Activated CD4-positive, alpha-beta memory T cell treated with anti-CD3 and anti-CD28 coated beads for 36 hours (primary cell): ENCODE data around the gene NELL1. TPM values are rescaled to one million over a fixed set of nuclear protein-coding genes. Genes with fewer than 3 reads are reported as not detected.

Source experiments
- CTCF ChIA-PET: fragments of 350-600 bp; sonication (Branson Sonifier 250); formaldehyde crosslinking; loops from one replicate; lab custom pipeline; 2021; ENCODE audit warnings: antibody characterized with exemption, inconsistent platforms; lab: Charles Lee
- POLR2A ChIA-PET: fragments of 350-600 bp; sonication (Branson Sonifier 250); formaldehyde crosslinking; loops from one replicate; lab custom pipeline; 2021; ENCODE audit warnings: antibody characterized with exemption; lab: Charles Lee
- DNase-seq: peaks from one replicate; pipeline ENCODE4 v3.0.0-alpha.2; 2020
- H3K27ac Mint-ChIP-seq: one replicate; pipeline ENCODE4 v1.8.0; 2021; ENCODE audit warnings: mixed read lengths
- H3K27me3 Mint-ChIP-seq: one replicate; pipeline ENCODE4 v1.8.0; 2021; ENCODE audit warnings: mixed read lengths
- H3K36me3 Mint-ChIP-seq: one replicate; pipeline ENCODE4 v1.8.0; 2021; ENCODE audit warnings: mixed read lengths
- H3K4me1 Mint-ChIP-seq: one replicate; pipeline ENCODE4 v1.8.0; 2021; ENCODE audit warnings: low read depth, mixed read lengths
- H3K4me3 Mint-ChIP-seq: one replicate; pipeline ENCODE4 v1.8.0; 2021; ENCODE audit warnings: mild to moderate bottlenecking, mixed read lengths
- H3K9me3 Mint-ChIP-seq: one replicate; pipeline ENCODE4 v1.8.0; 2021; ENCODE audit warnings: mixed read lengths
- intact Hi-C: fragments of 100-400 bp; cut with micrococcal nuclease; formaldehyde crosslinking; loops from one replicate; pipeline ENCODE4 v1.15.1; 2023
- total RNA-seq, 2 experiments: library from RNA; stranded (reverse); gene quantifications; one replicate each; pipeline ENCODE4 v1.2.3, GENCODE V29; 2021

Gene NELL1
- total RNA-seq, 2 experiments from 2014 or later: not detected

- ChIA-PET POLR2A (no interaction called here), CTCF (no interaction called here)
- intact Hi-C loops: no loop called here
- no peak overlapping the region for H3K27ac Mint-ChIP-seq
- H3K27me3 Mint-ChIP-seq: no peaks in the 10 kb centered on the region
- H3K4me1 Mint-ChIP-seq: no peaks in the 10 kb centered on the region
- peaks cover 21% of the 10 kb centered on the region for H3K9me3 Mint-ChIP-seq
- H3K36me3 Mint-ChIP-seq: no peaks in the 10 kb centered on the region
- H3K4me3 Mint-ChIP-seq: no peak overlapping the region
- no peak for DNase-seq
These were observed 684.0 kb downstream of the NELL1 start for GRCh38 chr11:21353425-21353824.

- ChIA-PET POLR2A (no interaction called here), CTCF (no interaction called here)
- intact Hi-C loops: no loop called here
- H3K4me1 Mint-ChIP-seq: no peaks in the 10 kb centered on the region
- no peaks in the 10 kb centered on the region for H3K27me3 Mint-ChIP-seq
- no peak for DNase-seq
- no peak overlapping the region for H3K4me3 Mint-ChIP-seq
- no peak overlapping the region for H3K27ac Mint-ChIP-seq
- peaks cover 17% of the 10 kb centered on the region for H3K9me3 Mint-ChIP-seq
- H3K36me3 Mint-ChIP-seq: no peaks in the 10 kb centered on the region
These were observed 695.7 kb downstream of the NELL1 start for GRCh38 chr11:21364866-21365624.

- Mint-ChIP-seq H3K27ac (no peak overlapping the region), H3K27me3 (no peaks in the 10 kb centered on the region), H3K4me3 (no peak overlapping the region), H3K9me3 (peaks cover 8% of the 10 kb centered on the region), H3K4me1 (no peaks in the 10 kb centered on the region), H3K36me3 (no peaks in the 10 kb centered on the region)
- DNase-seq: no peak
- intact Hi-C loops: no loop called here
- CTCF ChIA-PET: no interaction called here
- POLR2A ChIA-PET: no interaction called here
These were observed 700.6 kb downstream of the NELL1 start for GRCh38 chr11:21369947-21370346.

- Mint-ChIP-seq H3K27me3 (no peaks in the 10 kb centered on the region), H3K9me3 (peaks cover 8% of the 10 kb centered on the region), H3K4me3 (no peak overlapping the region), H3K27ac (no peak overlapping the region), H3K36me3 (no peaks in the 10 kb centered on the region), H3K4me1 (no peaks in the 10 kb centered on the region)
- intact Hi-C loops: no loop called here
- no peak for DNase-seq
- ChIA-PET POLR2A (no interaction called here), CTCF (no interaction called here)
These were observed 701.7 kb downstream of the NELL1 start for GRCh38 chr11:21371044-21371443.

- POLR2A ChIA-PET: no interaction called here
- Mint-ChIP-seq H3K36me3 (no peaks in the 10 kb centered on the region), H3K27ac (no peak overlapping the region), H3K4me1 (no peaks in the 10 kb centered on the region), H3K27me3 (no peaks in the 10 kb centered on the region), H3K4me3 (no peak overlapping the region), H3K9me3 (peaks cover 8% of the 10 kb centered on the region)
- DNase-seq: no peak
- intact Hi-C loops: no loop called here
- CTCF ChIA-PET: no interaction called here
These were observed 703.3 kb downstream of the NELL1 start for GRCh38 chr11:21372672-21373071.

DNA sequence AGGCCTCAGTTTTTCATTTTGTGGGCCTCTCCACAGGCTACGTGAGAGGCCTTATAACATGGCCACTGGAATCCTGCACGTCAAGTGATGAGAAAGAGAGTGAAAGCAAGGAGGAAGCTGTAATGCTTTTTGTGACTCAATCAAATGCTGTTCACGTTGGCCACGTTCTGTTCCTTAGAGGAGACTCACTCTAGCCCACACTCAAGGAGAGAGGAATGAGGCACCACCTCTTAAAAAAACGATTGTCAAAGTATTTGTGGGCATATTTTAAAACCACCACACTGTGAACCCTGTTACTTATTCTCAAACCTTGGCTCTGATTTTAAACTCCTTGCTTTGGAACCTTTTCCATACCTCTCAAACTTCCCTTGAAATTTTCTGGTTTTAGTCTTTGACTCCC is 705.0 kb downstream of the NELL1 start:
- H3K9me3 Mint-ChIP-seq: peaks cover 8% of the 10 kb centered on the region
- ChIA-PET CTCF (no interaction called here), POLR2A (no interaction called here)
- intact Hi-C loops: no loop called here
- H3K4me3 Mint-ChIP-seq: no peak overlapping the region
- H3K4me1 Mint-ChIP-seq: no peaks in the 10 kb centered on the region
- H3K36me3 Mint-ChIP-seq: no peaks in the 10 kb centered on the region
- no peak for DNase-seq
- H3K27me3 Mint-ChIP-seq: no peaks in the 10 kb centered on the region
- no peak overlapping the region for H3K27ac Mint-ChIP-seq

- H3K27ac Mint-ChIP-seq: no peak overlapping the region
- intact Hi-C loops: no loop called here
- H3K36me3 Mint-ChIP-seq: no peaks in the 10 kb centered on the region
- H3K4me3 Mint-ChIP-seq: no peak overlapping the region
- H3K27me3 Mint-ChIP-seq: no peaks in the 10 kb centered on the region
- DNase-seq: no peak
- CTCF ChIA-PET: no interaction called here
- H3K4me1 Mint-ChIP-seq: no peaks in the 10 kb centered on the region
- H3K9me3 Mint-ChIP-seq: peaks cover 17% of the 10 kb centered on the region
- POLR2A ChIA-PET: no interaction called here
These were observed 716.5 kb downstream of the NELL1 start for GRCh38 chr11:21385669-21386440.

DNA sequence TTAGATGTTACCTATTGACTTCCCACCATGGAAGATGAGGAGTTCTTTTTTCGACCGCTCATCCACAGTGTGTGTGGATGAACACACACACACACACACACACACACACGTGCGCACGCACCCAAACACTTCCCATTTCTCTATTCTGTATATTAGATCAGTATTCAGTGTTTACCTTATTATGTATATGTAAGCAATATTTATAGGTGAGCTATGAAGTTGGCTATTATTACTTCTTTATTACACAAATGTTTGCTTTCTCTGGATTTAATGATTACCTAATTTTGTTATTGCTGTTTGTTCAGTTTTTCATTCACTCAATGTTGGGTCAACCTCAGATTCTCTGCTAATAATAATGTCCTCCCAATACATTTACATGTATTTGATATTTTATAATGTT is 721.0 kb downstream of the NELL1 start:
- Mint-ChIP-seq H3K27ac (no peak overlapping the region), H3K4me1 (no peaks in the 10 kb centered on the region), H3K9me3 (peaks cover 12% of the 10 kb centered on the region), H3K36me3 (no peaks in the 10 kb centered on the region), H3K27me3 (no peaks in the 10 kb centered on the region), H3K4me3 (no peak overlapping the region)
- intact Hi-C loops: no loop called here
- CTCF ChIA-PET: no interaction called here
- POLR2A ChIA-PET: no interaction called here
- no peak for DNase-seq

DNA sequence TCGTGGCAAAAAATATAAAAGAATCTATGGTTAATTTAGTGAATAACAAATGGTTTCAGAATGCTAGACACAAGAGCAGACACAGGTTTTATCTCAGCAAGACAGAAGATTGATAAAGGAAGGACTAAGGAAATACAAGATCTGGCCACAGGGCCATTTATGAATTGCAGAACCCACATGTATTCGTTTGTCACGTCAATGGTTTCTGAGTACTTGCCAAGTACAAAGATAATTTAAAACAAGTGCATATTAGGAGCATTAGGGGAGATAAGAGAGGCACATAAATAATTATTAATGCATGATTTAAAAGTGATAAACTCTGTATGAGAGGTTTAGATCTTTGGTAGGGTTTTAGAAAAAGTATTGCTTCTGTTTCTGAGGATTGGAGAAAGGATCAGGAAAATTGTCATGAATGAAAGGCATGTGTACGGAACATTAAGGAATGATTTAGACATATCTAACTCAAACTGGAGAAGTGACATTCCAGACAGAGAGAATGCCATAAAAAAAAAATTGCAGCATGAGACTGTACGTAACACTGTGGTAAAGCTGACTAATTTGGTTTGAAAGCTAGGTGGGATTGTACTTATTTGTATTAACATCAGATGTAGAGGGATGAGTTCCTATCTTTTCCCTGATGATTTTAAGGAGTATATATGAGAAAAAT is 727.1 kb downstream of the NELL1 start:
- CTCF ChIA-PET: no interaction called here
- no peak overlapping the region for H3K4me3 Mint-ChIP-seq
- H3K4me1 Mint-ChIP-seq: no peaks in the 10 kb centered on the region
- H3K27me3 Mint-ChIP-seq: no peaks in the 10 kb centered on the region
- H3K27ac Mint-ChIP-seq: no peak overlapping the region
- H3K36me3 Mint-ChIP-seq: no peaks in the 10 kb centered on the region
- H3K9me3 Mint-ChIP-seq: peaks cover 15% of the 10 kb centered on the region
- intact Hi-C loops: no loop called here
- POLR2A ChIA-PET: no interaction called here
- DNase-seq: no peak

- intact Hi-C loops: no loop called here
- DNase-seq: no peak
- Mint-ChIP-seq H3K36me3 (no peaks in the 10 kb centered on the region), H3K9me3 (peaks cover 15% of the 10 kb centered on the region), H3K27ac (no peak overlapping the region), H3K27me3 (no peaks in the 10 kb centered on the region), H3K4me1 (no peaks in the 10 kb centered on the region), H3K4me3 (no peak overlapping the region)
- POLR2A ChIA-PET: no interaction called here
- CTCF ChIA-PET: interaction anchor here (0.6 kb wide), 1 partner anchor 15 kb away, joined by 3 read pairs; no protein-coding TSS in a partner anchor
These were observed 728.8 kb downstream of the NELL1 start for GRCh38 chr11:21398195-21398594.

GRCh38 chr11:21401496-21401895 is 732.1 kb downstream of the NELL1 start:
- H3K4me3 Mint-ChIP-seq: no peak overlapping the region
- H3K4me1 Mint-ChIP-seq: no peaks in the 10 kb centered on the region
- H3K36me3 Mint-ChIP-seq: no peaks in the 10 kb centered on the region
- peaks cover 15% of the 10 kb centered on the region for H3K9me3 Mint-ChIP-seq
- DNase-seq: no peak
- ChIA-PET POLR2A (no interaction called here), CTCF (no interaction called here)
- no peak overlapping the region for H3K27ac Mint-ChIP-seq
- H3K27me3 Mint-ChIP-seq: no peaks in the 10 kb centered on the region
- intact Hi-C loops: no loop called here

GRCh38 chr11:21402274-21402673 is 732.9 kb downstream of the NELL1 start:
- H3K27ac Mint-ChIP-seq: no peak overlapping the region
- CTCF ChIA-PET: no interaction called here
- peaks cover 12% of the 10 kb centered on the region for H3K9me3 Mint-ChIP-seq
- no peak for DNase-seq
- H3K36me3 Mint-ChIP-seq: no peaks in the 10 kb centered on the region
- H3K4me1 Mint-ChIP-seq: no peaks in the 10 kb centered on the region
- POLR2A ChIA-PET: no interaction called here
- no peak overlapping the region for H3K4me3 Mint-ChIP-seq
- intact Hi-C loops: no loop called here
- H3K27me3 Mint-ChIP-seq: no peaks in the 10 kb centered on the region
